HFFc6 (cell line): ENCODE results near the gene HOXA13. TPM values are rescaled to one million over a fixed set of nuclear protein-coding genes. Genes with fewer than 3 reads are reported as not detected.

Source experiments
- DNase-seq: peaks from one replicate; pipeline ENCODE4 v3.0.0-alpha.2; 2018
- H3K27ac Mint-ChIP-seq: 2 replicates; pipeline ENCODE4 v1.8.0; 2020; ENCODE audit warnings: mild to moderate bottlenecking, mixed read lengths
- H3K27me3 Mint-ChIP-seq: 2 replicates; pipeline ENCODE4 v1.8.0; 2021; ENCODE audit warnings: mild to moderate bottlenecking, moderate library complexity, mixed read lengths; ENCODE audit not compliant: insufficient read depth
- H3K36me3 Mint-ChIP-seq: 2 replicates; pipeline ENCODE4 v1.8.0; 2021; ENCODE audit warnings: low read depth, mixed read lengths
- H3K4me1 Mint-ChIP-seq: 2 replicates; pipeline ENCODE4 v1.8.0; 2020; ENCODE audit warnings: low read depth, mixed read lengths
- H3K4me3 Mint-ChIP-seq: 2 replicates; pipeline ENCODE4 v1.8.0; 2020; ENCODE audit warnings: mild to moderate bottlenecking, moderate library complexity, mixed read lengths
- H3K9me3 Mint-ChIP-seq: 2 replicates; pipeline ENCODE4 v1.8.0; 2020; ENCODE audit warnings: mild to moderate bottlenecking, mixed read lengths
- total RNA-seq, 6 experiments: library from RNA; stranded (reverse); fragmentation: NEBNext Ultra II Directional; extraction: Animal tissue kit (Norgen Biotek cat#: 25700); gene quantifications; 2 replicates in 1 of 6; 3 replicates in 5 of 6; pipeline ENCODE4 v1.2.3, GENCODE V29; 2021
- TF ChIP-seq, protein P1 (sequence below): fragments of 200-600 bp; sonication (generic); IDR thresholded peaks from 2 replicates; pipeline ENCODE4 v1.5.0; 2021; ENCODE audit warnings: antibody characterized with exemption, mild to moderate bottlenecking

HOXA13 gene
- total RNA-seq, 6 experiments from 2014 or later: 11.1 to 16.0 (median 13.1) TPM

DNA sequence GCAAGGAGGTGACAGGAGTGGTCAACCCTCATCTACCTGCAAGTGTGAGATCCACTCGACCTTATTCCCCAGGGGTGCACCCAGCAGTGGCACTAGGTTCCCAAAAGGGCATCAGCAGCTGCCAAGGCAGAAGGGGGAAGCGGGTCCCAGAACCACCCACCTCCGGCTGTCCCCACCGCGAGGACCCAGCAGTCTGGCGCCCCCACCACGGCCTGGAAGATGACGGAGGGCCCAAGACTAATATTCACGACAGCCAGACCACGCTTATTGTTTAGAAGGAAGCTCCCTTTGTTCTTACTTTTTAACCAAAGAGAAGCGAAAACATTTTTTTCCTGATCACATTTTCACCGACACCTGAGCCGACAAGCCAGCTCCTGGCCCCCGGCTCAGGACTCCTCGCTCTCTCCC lies 39.1 kb upstream of the HOXA13 start:
- Mint-ChIP-seq H3K9me3 (no peaks in the 10 kb centered on the region; the same call in 1 of the 2 replicates), H3K36me3 (no peaks in the 10 kb centered on the region), H3K27me3 (peaks cover 57% of the 10 kb centered on the region), H3K27ac (no peak overlapping the region), H3K4me1 (peaks cover 18% of the 10 kb centered on the region), H3K4me3 (no peak overlapping the region)
- DNase-seq: no peak
- TF ChIP-seq, protein P1, sequence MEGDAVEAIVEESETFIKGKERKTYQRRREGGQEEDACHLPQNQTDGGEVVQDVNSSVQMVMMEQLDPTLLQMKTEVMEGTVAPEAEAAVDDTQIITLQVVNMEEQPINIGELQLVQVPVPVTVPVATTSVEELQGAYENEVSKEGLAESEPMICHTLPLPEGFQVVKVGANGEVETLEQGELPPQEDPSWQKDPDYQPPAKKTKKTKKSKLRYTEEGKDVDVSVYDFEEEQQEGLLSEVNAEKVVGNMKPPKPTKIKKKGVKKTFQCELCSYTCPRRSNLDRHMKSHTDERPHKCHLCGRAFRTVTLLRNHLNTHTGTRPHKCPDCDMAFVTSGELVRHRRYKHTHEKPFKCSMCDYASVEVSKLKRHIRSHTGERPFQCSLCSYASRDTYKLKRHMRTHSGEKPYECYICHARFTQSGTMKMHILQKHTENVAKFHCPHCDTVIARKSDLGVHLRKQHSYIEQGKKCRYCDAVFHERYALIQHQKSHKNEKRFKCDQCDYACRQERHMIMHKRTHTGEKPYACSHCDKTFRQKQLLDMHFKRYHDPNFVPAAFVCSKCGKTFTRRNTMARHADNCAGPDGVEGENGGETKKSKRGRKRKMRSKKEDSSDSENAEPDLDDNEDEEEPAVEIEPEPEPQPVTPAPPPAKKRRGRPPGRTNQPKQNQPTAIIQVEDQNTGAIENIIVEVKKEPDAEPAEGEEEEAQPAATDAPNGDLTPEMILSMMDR: no peak

DNA sequence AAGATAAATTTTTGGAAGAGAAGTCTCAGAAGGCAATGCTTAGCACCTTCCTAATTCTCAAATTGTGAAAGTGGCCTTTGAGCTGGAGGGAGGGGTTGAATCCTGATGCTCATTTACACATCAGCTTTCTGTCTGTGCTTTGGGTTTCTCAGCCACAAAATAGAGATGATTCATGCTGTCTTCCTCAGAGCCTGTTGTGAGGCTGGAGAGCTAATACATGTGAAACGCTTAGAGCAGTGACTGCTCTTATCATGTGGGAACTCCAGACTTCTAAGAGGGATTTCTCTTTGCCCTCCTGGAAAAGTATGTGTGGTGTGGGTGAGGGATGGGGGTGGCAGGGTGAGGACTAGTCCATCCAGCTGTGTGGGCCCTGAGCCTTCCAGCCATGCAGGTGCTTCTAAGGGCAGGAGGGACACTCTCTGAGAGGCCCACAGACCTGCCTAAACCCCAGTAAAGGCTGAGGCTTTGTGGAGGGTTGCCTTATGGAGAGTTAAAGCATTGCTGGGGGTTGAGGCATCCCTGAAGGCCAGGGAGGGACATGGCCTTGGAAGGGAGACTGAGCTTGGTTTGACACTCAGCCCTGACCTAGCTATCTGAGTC lies 37.9 kb upstream of the HOXA13 start:
- no peaks in the 10 kb centered on the region; the same call in 1 of the 2 replicates for H3K9me3 Mint-ChIP-seq
- peaks cover 13% of the 10 kb centered on the region for H3K4me1 Mint-ChIP-seq
- no peaks in the 10 kb centered on the region for H3K36me3 Mint-ChIP-seq
- peak; percentile 71 for DNase-seq
- no peak overlapping the region; the same call in 1 of the 2 replicates for H3K27ac Mint-ChIP-seq
- TF ChIP-seq, protein P1: no peak
- H3K4me3 Mint-ChIP-seq: no peak overlapping the region
- peaks cover 47% of the 10 kb centered on the region for H3K27me3 Mint-ChIP-seq

DNA sequence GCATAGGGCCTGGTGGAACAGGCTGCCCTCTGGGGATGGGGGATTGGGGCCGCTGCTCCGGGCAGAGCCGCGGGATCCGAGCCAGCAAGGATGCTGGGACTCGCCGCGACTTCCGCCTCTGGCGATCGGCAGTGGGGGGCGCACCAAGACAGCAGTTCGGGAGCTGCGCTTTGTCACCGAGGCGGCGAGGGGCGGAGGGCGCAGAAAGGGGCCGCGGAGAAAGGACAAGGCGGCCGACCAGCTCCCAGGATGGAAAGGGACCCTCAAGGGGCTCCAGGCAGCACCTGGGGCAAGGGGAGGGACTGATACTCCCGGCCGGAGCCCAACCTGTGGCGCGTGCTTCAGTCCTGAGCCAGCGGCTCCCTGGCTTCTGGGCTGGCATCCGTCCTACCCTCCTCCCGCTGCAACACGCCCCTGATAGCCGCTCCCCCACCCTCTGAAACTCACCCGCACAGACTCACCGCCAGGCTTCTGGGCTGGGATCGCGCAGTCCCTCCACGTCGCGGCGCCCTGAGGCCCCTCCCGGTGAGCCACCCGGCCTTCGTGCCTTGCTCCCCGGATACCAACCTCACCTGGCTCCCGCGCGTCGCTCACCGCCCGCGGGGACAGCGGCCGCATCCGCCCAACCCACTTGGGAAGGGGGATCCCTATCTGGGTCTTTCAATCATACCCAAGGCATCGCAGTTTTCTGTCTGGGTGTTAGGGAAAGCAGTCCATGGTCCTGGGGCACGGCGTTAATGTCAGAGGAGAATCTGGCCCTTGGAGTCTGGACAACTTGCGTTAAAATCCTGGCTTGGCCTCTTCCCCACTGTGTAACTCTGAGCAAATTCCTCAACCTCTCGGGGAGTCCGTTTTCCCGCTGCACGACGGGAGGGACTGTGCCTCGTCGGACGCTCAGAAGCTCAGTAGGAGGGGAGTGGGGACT lies 35.8 kb upstream of the HOXA13 start:
- Mint-ChIP-seq H3K27ac (no peak overlapping the region), H3K9me3 (no peaks in the 10 kb centered on the region), H3K36me3 (no peaks in the 10 kb centered on the region), H3K4me1 (peaks cover 13% of the 10 kb centered on the region), H3K4me3 (peak overlapping the region; percentile 81), H3K27me3 (peaks cover 27% of the 10 kb centered on the region)
- DNase-seq: no peak
- TF ChIP-seq, protein P1: peak; percentile 64

DNA sequence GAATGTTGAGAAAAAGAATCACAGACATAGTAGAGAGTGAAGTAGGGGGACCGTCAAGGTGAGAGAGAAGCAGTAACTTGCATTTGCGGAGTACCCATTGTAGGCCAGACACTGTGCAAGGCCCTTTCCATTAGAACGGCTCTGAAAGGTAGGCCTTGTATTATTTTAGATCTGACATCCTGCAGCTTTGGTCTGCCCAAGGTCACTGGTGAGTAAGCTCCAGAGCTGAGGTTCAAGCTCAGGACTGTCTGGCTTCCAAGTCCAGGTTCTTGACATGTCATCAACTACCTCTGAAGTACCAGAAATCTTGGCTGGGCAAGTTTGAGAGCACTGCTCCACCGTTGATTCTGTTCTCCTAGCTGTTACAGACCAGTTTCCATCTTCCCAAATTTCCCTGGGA lies 29.6 kb upstream of the HOXA13 start:
- H3K4me3 Mint-ChIP-seq: no peak overlapping the region
- no peak for DNase-seq
- H3K27ac Mint-ChIP-seq: no peak overlapping the region
- H3K27me3 Mint-ChIP-seq: peaks cover 10% of the 10 kb centered on the region
- H3K9me3 Mint-ChIP-seq: no peaks in the 10 kb centered on the region
- no peaks in the 10 kb centered on the region for H3K4me1 Mint-ChIP-seq
- H3K36me3 Mint-ChIP-seq: no peaks in the 10 kb centered on the region
- TF ChIP-seq, protein P1: no peak

DNA sequence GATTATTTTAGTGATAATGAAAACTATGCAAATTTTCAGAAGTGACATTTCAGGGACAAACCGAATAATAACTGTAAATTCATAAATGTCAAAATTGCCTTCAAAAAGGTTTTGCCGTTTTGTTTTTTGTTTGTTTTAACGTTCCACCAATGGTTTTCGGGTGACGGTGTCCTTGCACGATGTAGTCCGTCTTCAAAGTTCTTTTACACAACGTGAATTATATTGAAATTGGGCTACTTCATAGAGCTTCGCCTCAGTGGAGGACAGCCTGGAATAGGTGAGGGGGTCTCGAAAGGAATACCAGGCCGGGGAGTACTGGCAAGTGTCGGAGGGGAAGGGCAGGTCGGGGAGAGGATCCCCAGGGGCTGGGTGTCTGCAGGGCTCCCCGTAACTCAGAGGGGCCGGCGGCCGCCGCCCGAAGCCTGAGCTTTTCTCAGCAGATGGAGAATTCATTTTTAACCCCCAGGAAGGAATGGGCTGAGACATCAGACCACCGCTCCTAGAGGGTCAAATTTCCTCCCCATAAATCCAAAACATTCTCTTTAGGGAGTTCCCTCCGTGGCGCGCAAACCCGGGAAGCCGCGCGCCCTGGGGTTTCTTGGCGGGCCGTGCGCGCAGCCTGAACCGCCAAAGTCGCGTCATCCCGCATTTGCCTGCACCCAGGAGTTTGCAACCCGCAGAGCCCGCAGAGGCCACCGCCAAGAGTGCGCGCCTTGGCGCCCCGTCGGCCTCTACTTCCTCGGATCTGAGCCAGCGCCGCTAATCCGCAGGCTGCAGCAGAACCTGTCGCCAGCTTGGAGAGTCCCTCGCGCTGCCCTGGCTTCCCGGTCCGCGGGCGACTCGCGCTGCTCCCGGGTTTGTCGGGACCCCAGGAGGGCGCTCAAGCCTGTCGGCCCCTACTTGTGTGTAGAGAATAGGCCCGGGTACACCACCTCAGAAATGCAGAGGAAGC lies 25.4 kb upstream of the HOXA13 start:
- H3K4me3 Mint-ChIP-seq: no peak overlapping the region
- H3K27ac Mint-ChIP-seq: no peak overlapping the region
- DNase-seq: no peak
- peaks cover 24% of the 10 kb centered on the region for H3K27me3 Mint-ChIP-seq
- H3K9me3 Mint-ChIP-seq: no peaks in the 10 kb centered on the region
- H3K4me1 Mint-ChIP-seq: no peaks in the 10 kb centered on the region
- TF ChIP-seq, protein P1: no peak
- no peaks in the 10 kb centered on the region for H3K36me3 Mint-ChIP-seq
